CD4-positive, alpha-beta T cell (primary cell): ENCODE measurements around the gene CENPQ. TPM values are rescaled to one million over a fixed set of nuclear protein-coding genes. Genes with fewer than 3 reads are reported as not detected.

Source experiments
- ATAC-seq: fragments of 200-7000 bp; cut with Tn5 transposase; one replicate; pipeline ENCODE4 v1.10.0; 2022; ENCODE audit warnings: mild to moderate bottlenecking; ENCODE audit not compliant: poor library complexity
- CTCF ChIA-PET: fragments of 350-600 bp; sonication (Branson Sonifier 250); formaldehyde crosslinking; loops from one replicate; lab custom pipeline; 2021; ENCODE audit warnings: antibody characterized with exemption, inconsistent platforms; lab: Charles Lee
- POLR2A ChIA-PET: fragments of 350-600 bp; sonication (Branson Sonifier 250); formaldehyde crosslinking; loops from one replicate; lab custom pipeline; 2021; ENCODE audit warnings: antibody characterized with exemption, inconsistent platforms; lab: Charles Lee
- DNase-seq, 14 experiments: peaks; one replicate each; pipeline ENCODE4 v3.0.0-alpha.2; 2013 to 2020; ENCODE audit warnings: mixed read lengths in 2 of 14
- H3K27ac ChIP-seq, 2 donors: one replicate each; pipeline versions ENCODE4 v1.5.1 to v1.7.0; 2013; ENCODE audit warnings: low read length in 2 of 2, low read depth in 1 of 2, mild to moderate bottlenecking in 1 of 2
- H3K27me3 ChIP-seq, 2 experiments: 1 replicate in 1 of 2; 2 replicates in 1 of 2; pipeline versions ENCODE4 v1.6.1 to v1.7.0; 2013; ENCODE audit warnings: low read length in 2 of 2, control low read depth in 1 of 2, mild to moderate bottlenecking in 1 of 2, moderate library complexity in 1 of 2; ENCODE audit not compliant: insufficient read depth in 2 of 2, control insufficient read depth in 1 of 2
- H3K36me3 ChIP-seq: one replicate; pipeline ENCODE4 v1.6.1; 2013; ENCODE audit warnings: low read length, control low read depth; ENCODE audit not compliant: insufficient read depth
- H3K4me1 ChIP-seq: one replicate; pipeline ENCODE4 v1.6.1; 2013; ENCODE audit warnings: low read length, control low read depth; ENCODE audit not compliant: insufficient read depth
- H3K4me3 ChIP-seq: one replicate; pipeline ENCODE4 v1.5.1; 2013; ENCODE audit warnings: mild to moderate bottlenecking, low read length, moderate library complexity
- H3K9me3 ChIP-seq, 2 experiments: 1 replicate in 1 of 2; 2 replicates in 1 of 2; pipeline versions ENCODE4 v1.6.1 to v1.7.0; 2013; ENCODE audit warnings: low read length in 2 of 2, mild to moderate bottlenecking in 2 of 2, control low read depth in 1 of 2, moderate library complexity in 1 of 2; ENCODE audit not compliant: control insufficient read depth in 1 of 2, insufficient read depth in 1 of 2
- H3K27ac Mint-ChIP-seq: one replicate; pipeline ENCODE4 v1.8.0; 2020; ENCODE audit warnings: mixed read lengths
- H3K27me3 Mint-ChIP-seq: one replicate; pipeline ENCODE4 v1.8.0; 2021; ENCODE audit warnings: mixed read lengths
- H3K36me3 Mint-ChIP-seq: one replicate; pipeline ENCODE4 v1.8.0; 2021; ENCODE audit warnings: low read depth, mixed read lengths
- H3K4me1 Mint-ChIP-seq: one replicate; pipeline ENCODE4 v1.8.0; 2021; ENCODE audit warnings: low read depth, mixed read lengths
- H3K4me3 Mint-ChIP-seq: one replicate; pipeline ENCODE4 v1.8.0; 2020; ENCODE audit warnings: mild to moderate bottlenecking, mixed read lengths
- H3K9me3 Mint-ChIP-seq: one replicate; pipeline ENCODE4 v1.8.0; 2020; ENCODE audit warnings: mixed read lengths
- CTCF ChIP-seq: fragments of 200-600 bp; IDR thresholded peaks from one replicate; pipeline ENCODE4 v1.8.0; 2022; ENCODE audit warnings: antibody characterized with exemption, mild to moderate bottlenecking
- intact Hi-C, 2 experiments: fragments of 100-400 bp; cut with DNase I in 1 of 2; cut with micrococcal nuclease in 1 of 2; formaldehyde crosslinking; loops; one replicate each; pipeline versions ENCODE4 v1.15.1 to v1.9.0; 2023 to 2025; cut with DNase I, micrococcal nuclease
- total RNA-seq, 174 experiments: library from RNA in 2 of 174; stranded (reverse) in 2 of 174; gene quantifications; one replicate each; pipeline ENCODE4 v1.2.3 and lab custom pipeline; 2021 to 2026

The CENPQ gene
- total RNA-seq, 2 experiments from 2014 or later, result 0.14 to 0.30 TPM

GRCh38 chr6:49462071-49462470 lies 1.1 kb upstream of the CENPQ start:
- Mint-ChIP-seq H3K4me3 (peak overlapping the region; percentile 97), H3K4me1 (peaks cover 64% of the 10 kb centered on the region)

GRCh38 chr6:49462599-49462926 lies 607 bp upstream of the CENPQ start:
- H3K9me3 ChIP-seq, result no peaks in the 10 kb centered on the region
- peak overlapping the region; percentile 39 to 65 for H3K27ac ChIP-seq
- no peaks in the 10 kb centered on the region for H3K27me3 ChIP-seq
- ChIA-PET POLR2A (no interaction called here), CTCF (no interaction called here)
- Mint-ChIP-seq H3K4me3 (peak overlapping the region; percentile 97), H3K27ac (peak overlapping the region; percentile 94), H3K36me3 (peaks cover 35% of the 10 kb centered on the region), H3K9me3 (no peaks in the 10 kb centered on the region), H3K4me1 (peaks cover 61% of the 10 kb centered on the region), H3K27me3 (no peaks in the 10 kb centered on the region)
- peak overlapping the region; percentile 76 for H3K4me3 ChIP-seq
- H3K36me3 ChIP-seq, result peaks cover 13% of the 10 kb centered on the region
- H3K4me1 ChIP-seq, result peaks cover 25% of the 10 kb centered on the region
- DNase-seq (peak in 1 of 14 experiments; percentile 0), ATAC-seq (peak; percentile 1)
- TF ChIP-seq CTCF, result no peak
- intact Hi-C loops, result no loop called here

More at GRCh38 chr6:49462071-49462470, 1.1 kb upstream of the CENPQ start:
- Histone ChIP-seq H3K4me1 (peaks cover 25% of the 10 kb centered on the region), H3K27me3 (no peaks in the 10 kb centered on the region), H3K27ac (no peak overlapping the region), H3K9me3 (no peaks in the 10 kb centered on the region), H3K36me3 (peaks cover 18% of the 10 kb centered on the region), H3K4me3 (peak overlapping the region; percentile 76)
- Mint-ChIP-seq H3K27ac (peak overlapping the region; percentile 94), H3K36me3 (peaks cover 40% of the 10 kb centered on the region), H3K27me3 (no peaks in the 10 kb centered on the region), H3K9me3 (no peaks in the 10 kb centered on the region)
- ATAC-seq (no peak), DNase-seq (peak in 3 of 14 experiments; percentile 5 to 21 (median 10))
- CTCF ChIA-PET, result no interaction called here
- TF ChIP-seq CTCF, result no peak
- intact Hi-C loops, result no loop called here
- POLR2A ChIA-PET, result no interaction called here

GRCh38 chr6:49463612-49463967 lies 420 bp downstream of the CENPQ start:
- peak overlapping the region; percentile 97 for H3K4me3 Mint-ChIP-seq
- H3K4me3 ChIP-seq, result peak overlapping the region; percentile 76
- peaks cover 25% of the 10 kb centered on the region for H3K4me1 ChIP-seq
- ChIA-PET CTCF (no interaction called here), POLR2A (no interaction called here)
- H3K9me3 Mint-ChIP-seq, result no peaks in the 10 kb centered on the region
- H3K9me3 ChIP-seq, result no peaks in the 10 kb centered on the region
- DNase-seq, result peak in 1 of 14 experiments; percentile 11
- H3K36me3 Mint-ChIP-seq, result peaks cover 25% of the 10 kb centered on the region
- H3K27ac Mint-ChIP-seq, result peak overlapping the region; percentile 94
- H3K27me3 Mint-ChIP-seq, result no peaks in the 10 kb centered on the region
- peaks cover 59% of the 10 kb centered on the region for H3K4me1 Mint-ChIP-seq
- ATAC-seq, result no peak
- no peaks in the 10 kb centered on the region for H3K27me3 ChIP-seq
- H3K27ac ChIP-seq, result peak overlapping the region in 1 of 2 donors; percentile 4
- intact Hi-C loops, result no loop called here
- TF ChIP-seq CTCF, result no peak
- H3K36me3 ChIP-seq, result peaks cover 8% of the 10 kb centered on the region
